ENCODE data around the gene FYN. TPM values are rescaled to one million over a fixed set of nuclear protein-coding genes. Genes with fewer than 3 reads are reported as not detected.

The FYN gene
- total and polyA plus RNA-seq, 2 of the 4 experiments (the other 2 are of a cell fraction), result 30.8 to 36.4 TPM

DNA sequence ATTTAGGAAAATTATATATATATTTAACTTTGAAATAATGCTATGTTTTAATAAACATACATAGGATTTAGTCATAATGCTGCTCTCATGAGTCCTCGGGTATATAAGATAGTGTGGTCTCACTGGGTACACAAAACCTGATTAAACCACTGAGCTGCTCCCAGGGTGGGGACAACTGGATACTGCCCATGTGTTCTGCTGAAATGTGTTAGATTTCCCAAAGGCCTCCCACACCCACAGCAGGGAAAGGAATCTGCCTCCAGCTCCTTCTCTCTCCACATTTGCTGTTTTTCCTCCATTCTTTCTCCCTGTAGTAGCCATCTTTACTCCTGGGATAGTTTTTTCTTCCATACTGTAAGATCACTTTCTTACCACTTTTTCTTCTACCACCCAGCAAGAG is 198.4 kb downstream of the FYN start:
- intact Hi-C loops (cut with micrococcal nuclease) (no loop called here), in situ Hi-C loops (cut with MboI; ENCODE audit: low sequenced_read_pairs) (loop anchor here (25.0 kb wide), 1 partner anchor 638 kb away; no protein-coding TSS in a partner anchor), dilution Hi-C loops (cut with HindIII; ENCODE audit: low sequenced_read_pairs, unreplicated experiment) (no loop called here)
- Histone ChIP-seq H3K56ac (ENCODE audit: extremely low read depth, insufficient read depth, low read length) (no peak overlapping the region), H3K4me2 (ENCODE audit: low read depth, low read length) (no peak overlapping the region), H2AFZ (replicated peaks; ENCODE audit: low read length, poor library complexity) (no peak overlapping the region), H3K27ac (ENCODE audit: insufficient read depth, low read length) (no peak overlapping the region), H2BK120ac (ENCODE audit: low read depth, low read length) (no peak overlapping the region), H3K36me3 (ENCODE audit: control insufficient read depth, insufficient read depth, low read length) (peaks cover 24% of the 10 kb centered on the region), H4K91ac (ENCODE audit: insufficient read depth, low read depth, low read length) (no peak overlapping the region), H2AK9ac (replicated peaks; ENCODE audit: low read depth, low read length, poor library complexity) (no peak overlapping the region), H4K5ac (ENCODE audit: low read depth, low read length) (no peak overlapping the region), H3K79me1 (ENCODE audit: low read depth in 1 of 2, low read length in 2 of 2) (no peaks in the 10 kb centered on the region), H4K20me1 (ENCODE audit: insufficient read depth, low read length) (no peaks in the 10 kb centered on the region), H4K8ac (ENCODE audit: low read depth in 2 of 2, low read length in 2 of 2) (no peak overlapping the region), H3K14ac (replicated peaks; ENCODE audit: low read depth, low read length) (no peak overlapping the region), H3K27me3 (ENCODE audit: control insufficient read depth, insufficient read depth, low read length) (no peaks in the 10 kb centered on the region), H3K18ac (ENCODE audit: low read depth, low read length) (no peak overlapping the region), H2BK15ac (ENCODE audit: low read depth, low read length) (no peak overlapping the region), H3K9me3 (ENCODE audit: control insufficient read depth, insufficient read depth, low read length) (no peaks in the 10 kb centered on the region), H2BK20ac (ENCODE audit: low read depth, low read length) (no peak overlapping the region), H3K23ac (ENCODE audit: low read depth, low read length) (no peak overlapping the region), H3K9me1 (ENCODE audit: insufficient read depth, low read length) (no peaks in the 10 kb centered on the region; the same call in 1 of the 2 replicates), H3K9ac (ENCODE audit: low read depth, low read length) (no peak overlapping the region), H3K4ac (ENCODE audit: low read depth, low read length) (no peak overlapping the region), H3K4me3 (ENCODE audit: insufficient read depth, low read depth, low read length) (no peak overlapping the region), H2BK5ac (ENCODE audit: low read depth, low read length, poor library complexity, severe bottlenecking) (no peak overlapping the region), H2AK5ac (ENCODE audit: low read depth, low read length) (no peak overlapping the region), H3K4me1 (ENCODE audit: control insufficient read depth, insufficient read depth, low read length) (no peaks in the 10 kb centered on the region)
- no peak for ATAC-seq (ENCODE audit: low read depth)
- no peak for DNase-seq
- no CpG with 5 or more reads among the region's 1 CpG for WGBS, 2 experiments (ENCODE audit: extremely low coverage in 2 of 2, insufficient read length in 1 of 2)
- TF ChIP-seq MXI1 (IDR thresholded peaks at IDR 0.05; ENCODE audit: borderline replicate concordance, low read depth, low read length), result no peak
- no peak for TF ChIP-seq BHLHE40 (IDR thresholded peaks at IDR 0.05; ENCODE audit: low read depth, low read length)
- TF ChIP-seq, protein P1, sequence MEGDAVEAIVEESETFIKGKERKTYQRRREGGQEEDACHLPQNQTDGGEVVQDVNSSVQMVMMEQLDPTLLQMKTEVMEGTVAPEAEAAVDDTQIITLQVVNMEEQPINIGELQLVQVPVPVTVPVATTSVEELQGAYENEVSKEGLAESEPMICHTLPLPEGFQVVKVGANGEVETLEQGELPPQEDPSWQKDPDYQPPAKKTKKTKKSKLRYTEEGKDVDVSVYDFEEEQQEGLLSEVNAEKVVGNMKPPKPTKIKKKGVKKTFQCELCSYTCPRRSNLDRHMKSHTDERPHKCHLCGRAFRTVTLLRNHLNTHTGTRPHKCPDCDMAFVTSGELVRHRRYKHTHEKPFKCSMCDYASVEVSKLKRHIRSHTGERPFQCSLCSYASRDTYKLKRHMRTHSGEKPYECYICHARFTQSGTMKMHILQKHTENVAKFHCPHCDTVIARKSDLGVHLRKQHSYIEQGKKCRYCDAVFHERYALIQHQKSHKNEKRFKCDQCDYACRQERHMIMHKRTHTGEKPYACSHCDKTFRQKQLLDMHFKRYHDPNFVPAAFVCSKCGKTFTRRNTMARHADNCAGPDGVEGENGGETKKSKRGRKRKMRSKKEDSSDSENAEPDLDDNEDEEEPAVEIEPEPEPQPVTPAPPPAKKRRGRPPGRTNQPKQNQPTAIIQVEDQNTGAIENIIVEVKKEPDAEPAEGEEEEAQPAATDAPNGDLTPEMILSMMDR (conservative IDR thresholded peaks at IDR 0.05; ENCODE audit: low read depth, low read length), result no peak
- TF ChIP-seq MAFK (IDR thresholded peaks at IDR 0.05; ENCODE audit: low read depth, low read length), result no peak
- TF ChIP-seq, protein P2, sequence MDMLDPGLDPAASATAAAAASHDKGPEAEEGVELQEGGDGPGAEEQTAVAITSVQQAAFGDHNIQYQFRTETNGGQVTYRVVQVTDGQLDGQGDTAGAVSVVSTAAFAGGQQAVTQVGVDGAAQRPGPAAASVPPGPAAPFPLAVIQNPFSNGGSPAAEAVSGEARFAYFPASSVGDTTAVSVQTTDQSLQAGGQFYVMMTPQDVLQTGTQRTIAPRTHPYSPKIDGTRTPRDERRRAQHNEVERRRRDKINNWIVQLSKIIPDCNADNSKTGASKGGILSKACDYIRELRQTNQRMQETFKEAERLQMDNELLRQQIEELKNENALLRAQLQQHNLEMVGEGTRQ (IDR thresholded peaks at IDR 0.05; ENCODE audit: low read depth, low read length), result no peak
- TF ChIP-seq RFX5 (IDR thresholded peaks at IDR 0.05; ENCODE audit: low read depth, low read length), result no peak
- TF ChIP-seq, protein P3, sequence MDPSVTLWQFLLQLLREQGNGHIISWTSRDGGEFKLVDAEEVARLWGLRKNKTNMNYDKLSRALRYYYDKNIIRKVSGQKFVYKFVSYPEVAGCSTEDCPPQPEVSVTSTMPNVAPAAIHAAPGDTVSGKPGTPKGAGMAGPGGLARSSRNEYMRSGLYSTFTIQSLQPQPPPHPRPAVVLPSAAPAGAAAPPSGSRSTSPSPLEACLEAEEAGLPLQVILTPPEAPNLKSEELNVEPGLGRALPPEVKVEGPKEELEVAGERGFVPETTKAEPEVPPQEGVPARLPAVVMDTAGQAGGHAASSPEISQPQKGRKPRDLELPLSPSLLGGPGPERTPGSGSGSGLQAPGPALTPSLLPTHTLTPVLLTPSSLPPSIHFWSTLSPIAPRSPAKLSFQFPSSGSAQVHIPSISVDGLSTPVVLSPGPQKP (IDR thresholded peaks at IDR 0.05; ENCODE audit: borderline replicate concordance, low read depth, low read length), result no peak
- TF ChIP-seq POLR2A (IDR thresholded peaks at IDR 0.05; ENCODE audit: low read depth, low read length), result no peak
- no peak for TF ChIP-seq MAZ (IDR thresholded peaks at IDR 0.05; ENCODE audit: borderline replicate concordance, low read depth, low read length)
- no peak for TF ChIP-seq FOS (IDR thresholded peaks at IDR 0.05; ENCODE audit: low read depth, low read length)
- no peak for TF ChIP-seq CHD1 (IDR thresholded peaks at IDR 0.05; ENCODE audit: low read depth, low read length)
- no peak for TF ChIP-seq RCOR1 (IDR thresholded peaks at IDR 0.05; ENCODE audit: insufficient replicate concordance, low read length)
- no peak for TF ChIP-seq RAD21 (IDR thresholded peaks at IDR 0.05; ENCODE audit: low read length)
- no peak for TF ChIP-seq SMC3 (IDR thresholded peaks at IDR 0.05; ENCODE audit: low read depth, low read length)
- TF ChIP-seq CEBPB (IDR thresholded peaks at IDR 0.05; ENCODE audit: low read depth, low read length), result no peak
- ChIA-PET CTCF (no interaction called here), POLR2A (ENCODE audit: unreplicated experiment) (no interaction called here)
- no TSS peak for BruUV-seq (replicated peaks)

All from IMR-90 (cell line).